Stimulated activated CD4-positive, alpha-beta T cell treated with anti-CD3 and anti-CD28 coated beads, Interleukin-2, amount 100 ng/mL, for 48 hours (primary cell): ENCODE data around the gene ANKS1A.

Experiments used
- DNase-seq, 2 donors: peaks; one replicate each; pipeline ENCODE4 v3.0.0-alpha.2; 2020

ANKS1A gene

GRCh38 chr6:35073211-35073610 lies 184.2 kb downstream of the ANKS1A start:
- DNase-seq, result no peak

DNA sequence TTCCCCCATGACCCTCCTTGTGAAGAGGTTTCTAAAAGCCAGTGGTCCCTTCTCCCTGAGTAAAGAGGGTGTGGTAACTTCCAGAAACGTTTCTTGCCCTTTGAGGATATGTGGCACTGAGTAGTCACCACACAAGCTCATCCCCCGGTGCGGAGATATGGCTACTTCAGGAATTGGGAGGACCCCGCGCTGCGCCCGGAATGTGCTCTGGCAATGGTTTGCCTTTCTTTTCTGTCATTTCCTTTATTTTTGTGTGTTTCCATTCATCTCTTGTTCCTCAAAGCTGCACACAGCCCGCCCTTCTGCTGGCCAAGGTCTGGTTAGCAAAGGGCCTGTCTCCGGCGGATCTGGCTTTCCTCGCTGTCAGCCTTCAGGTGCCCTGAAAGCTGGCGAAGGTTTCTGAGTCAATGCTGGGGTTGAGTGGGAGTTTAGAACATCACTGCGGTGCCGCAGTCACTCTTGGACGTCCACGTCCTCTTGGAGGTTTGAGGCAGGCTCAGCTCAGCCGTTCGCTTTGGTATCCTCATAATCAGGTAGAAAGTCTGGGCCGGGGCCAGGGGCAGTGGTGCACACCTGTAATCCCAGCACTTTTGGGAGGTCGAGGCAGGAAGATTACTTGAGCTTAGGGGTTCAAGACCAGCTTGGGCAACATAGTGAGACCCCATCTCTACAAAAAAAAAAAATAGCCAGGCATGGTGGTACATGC lies 184.9 kb downstream of the ANKS1A start:
- no peak for DNase-seq

- DNase-seq, result no peak
Observed at GRCh38 chr6:35076997-35077712, 188.1 kb downstream of the ANKS1A start.

- DNase-seq, result no peak
Observed at GRCh38 chr6:35077713-35078105, 188.7 kb downstream of the ANKS1A start.

DNA sequence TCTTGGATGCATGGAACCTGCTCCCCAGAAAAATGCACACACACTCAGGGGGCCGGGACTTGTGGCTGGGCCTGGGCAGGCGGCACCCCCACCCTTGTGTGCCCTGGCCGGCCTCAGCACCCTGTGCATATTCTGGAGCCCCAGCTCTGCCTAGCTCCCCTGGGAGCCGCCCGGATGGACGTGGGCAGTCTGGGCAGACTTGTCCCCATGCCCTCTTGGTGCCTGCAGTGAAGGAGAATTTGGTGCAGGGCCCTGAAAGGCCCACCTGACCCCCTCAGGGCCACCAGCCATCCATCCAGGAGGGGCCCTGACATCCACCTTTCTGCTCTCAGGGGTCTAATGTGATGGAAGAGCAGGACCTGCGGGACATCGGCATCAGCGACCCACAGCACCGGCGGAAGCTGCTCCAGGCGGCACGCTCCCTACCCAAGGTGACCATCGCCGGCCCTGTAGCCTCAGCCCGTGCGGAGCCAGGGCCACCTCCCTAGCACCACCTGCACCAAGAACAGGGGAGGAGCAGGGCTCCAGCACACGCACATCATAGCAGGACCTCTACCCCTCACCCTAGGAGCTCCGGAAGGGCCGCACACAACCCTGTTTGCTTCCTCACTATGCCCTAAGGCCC lies 189.3 kb downstream of the ANKS1A start:
- no peak for DNase-seq

GRCh38 chr6:35078896-35079295 lies 189.8 kb downstream of the ANKS1A start:
- no peak for DNase-seq

GRCh38 chr6:35079311-35080000 lies 190.4 kb downstream of the ANKS1A start:
- no peak for DNase-seq

- no peak for DNase-seq
Observed at GRCh38 chr6:35080016-35080680, 191.1 kb downstream of the ANKS1A start.

DNA sequence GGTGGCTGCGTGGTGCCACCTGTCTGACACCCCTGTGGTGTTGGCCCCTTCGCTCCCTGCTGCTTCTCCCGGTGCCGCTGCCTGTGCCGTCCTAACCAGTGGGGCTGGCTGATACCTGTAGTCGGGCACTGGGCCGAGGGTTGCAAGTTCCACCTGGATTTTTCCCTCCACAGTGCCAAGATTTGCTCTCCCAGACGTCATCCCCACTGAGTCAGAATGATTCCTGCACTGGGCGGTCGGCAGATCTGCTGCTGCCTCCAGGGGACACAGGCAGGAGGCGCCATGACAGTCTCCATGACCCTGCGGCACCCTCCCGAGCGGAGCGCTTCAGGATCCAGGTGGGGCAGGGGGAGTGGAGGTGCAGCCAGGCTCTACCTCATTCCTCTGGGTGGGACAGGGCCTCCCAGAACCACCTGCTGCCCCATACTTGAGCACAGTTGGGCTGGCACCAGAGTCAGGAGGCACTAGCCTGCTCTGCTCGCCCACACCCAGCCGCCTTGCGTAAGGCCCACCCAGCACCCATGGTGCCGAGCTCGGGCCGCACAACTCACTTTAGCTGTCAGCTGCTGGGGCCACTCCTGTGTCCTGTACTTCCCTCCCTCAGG lies 191.9 kb downstream of the ANKS1A start:
- no peak for DNase-seq

- DNase-seq, result no peak
Observed at GRCh38 chr6:35081426-35081851, 192.4 kb downstream of the ANKS1A start.

DNA sequence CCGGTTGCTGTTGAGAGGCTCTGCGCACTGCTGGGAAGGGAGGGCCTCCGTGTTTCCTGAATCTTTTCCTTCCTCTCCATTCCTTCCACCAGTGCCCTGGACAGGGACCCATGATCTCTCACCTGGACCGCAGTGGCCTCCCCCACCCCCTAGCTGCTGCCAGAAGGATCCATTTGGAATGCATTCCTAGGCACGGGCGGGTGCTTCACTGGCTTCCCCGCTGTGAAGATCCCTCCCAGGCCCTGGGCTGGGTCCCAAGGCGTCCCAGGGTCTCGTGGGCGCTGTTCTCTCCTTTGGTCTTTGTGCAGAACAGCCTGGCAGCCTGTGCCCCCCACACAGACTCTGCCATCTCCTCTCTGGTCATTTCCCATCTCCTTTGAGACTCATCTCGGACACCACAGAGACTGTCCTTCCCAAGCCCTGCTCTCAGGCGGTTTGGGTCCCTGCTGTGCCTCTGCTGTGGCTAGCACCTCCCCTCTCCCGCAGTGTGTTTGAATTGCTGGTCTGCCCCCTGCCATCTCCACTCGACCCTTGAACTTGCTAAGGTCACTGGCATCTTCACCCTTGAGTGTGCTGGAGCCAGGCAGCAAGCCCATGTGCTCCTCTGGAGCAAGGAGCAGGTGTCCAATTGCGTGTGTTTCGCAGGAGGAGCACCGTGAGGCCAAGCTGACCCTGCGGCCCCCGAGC lies 193.1 kb downstream of the ANKS1A start:
- DNase-seq, result no peak

- no peak for DNase-seq
Observed at GRCh38 chr6:35082733-35083403, 193.8 kb downstream of the ANKS1A start.

DNA sequence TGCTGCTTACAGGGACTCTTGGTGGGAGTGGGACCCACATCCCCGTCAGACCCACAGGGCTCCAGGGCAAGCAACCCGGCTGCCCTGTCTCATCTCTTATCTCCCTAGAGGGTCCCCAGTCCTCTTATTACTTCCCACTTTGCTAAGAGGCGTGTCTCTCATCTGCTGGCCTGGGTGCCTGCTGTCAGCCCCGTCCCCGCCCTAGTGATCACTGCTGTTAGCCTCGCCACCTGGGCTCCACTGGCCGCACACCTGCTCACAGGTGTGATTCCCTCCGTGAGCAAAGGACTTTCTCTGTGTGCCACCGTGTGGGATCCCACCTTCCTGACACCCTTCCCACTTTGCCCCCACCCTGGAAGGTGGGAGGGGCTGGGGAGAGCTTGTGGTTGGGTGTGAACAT lies 194.5 kb downstream of the ANKS1A start:
- no peak for DNase-seq

DNA sequence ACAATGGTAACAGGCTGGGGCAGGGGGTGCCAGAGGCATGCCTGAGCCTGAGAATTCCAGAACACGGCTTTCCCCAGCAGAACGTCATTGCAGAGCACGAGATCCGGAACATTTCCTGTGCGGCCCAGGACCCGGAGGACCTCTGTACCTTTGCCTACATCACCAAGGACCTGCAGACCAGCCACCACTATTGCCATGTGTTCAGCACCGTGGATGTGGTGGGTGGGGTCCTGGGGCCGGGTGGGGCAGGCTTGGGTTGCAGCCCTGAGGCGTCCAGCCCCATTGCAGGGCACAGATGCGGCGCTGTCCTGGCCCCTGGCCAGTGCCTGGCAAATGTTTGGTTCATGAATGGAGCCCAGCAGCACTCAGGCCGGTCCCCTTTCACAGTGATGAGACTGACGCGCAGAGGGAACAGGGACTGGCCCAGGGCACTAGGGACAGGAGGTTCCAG lies 195.0 kb downstream of the ANKS1A start:
- DNase-seq, result no peak

DNA sequence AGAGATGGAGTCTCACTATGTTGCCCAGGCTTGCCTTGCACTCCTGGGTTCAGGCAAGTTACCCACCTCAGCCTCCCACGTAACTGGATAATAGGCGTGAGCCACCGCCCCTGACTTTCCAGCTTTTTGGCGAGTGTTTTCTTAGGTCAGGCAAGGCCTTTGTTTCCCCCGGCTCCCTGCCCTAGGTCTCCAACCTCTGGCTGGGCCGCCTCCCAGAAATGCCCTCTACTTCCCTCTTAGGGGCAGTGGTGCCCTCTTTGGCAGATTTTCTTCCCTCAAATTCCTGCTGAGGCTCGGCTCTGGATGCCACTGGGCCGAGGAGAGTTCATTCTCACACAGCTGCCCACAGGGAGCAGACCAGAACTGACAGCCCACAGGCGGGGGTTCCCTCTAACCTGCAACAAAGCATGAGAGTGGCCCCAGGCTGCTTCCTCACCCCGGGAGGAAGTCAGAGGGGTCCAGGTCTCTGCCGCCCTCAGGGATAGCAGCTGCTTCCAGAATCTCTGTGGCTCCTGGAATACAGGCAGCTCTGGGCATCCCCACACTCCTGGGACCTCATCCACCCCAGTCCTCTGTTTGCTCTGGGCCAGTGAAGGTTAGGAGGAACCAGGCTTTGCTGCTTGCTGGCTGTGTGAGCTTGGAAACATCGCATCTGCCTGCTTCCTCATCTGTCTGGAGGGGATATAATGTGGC lies 195.6 kb downstream of the ANKS1A start:
- no peak for DNase-seq

GRCh38 chr6:35085359-35086281 lies 196.6 kb downstream of the ANKS1A start:
- no peak for DNase-seq

GRCh38 chr6:35086282-35086632 lies 197.2 kb downstream of the ANKS1A start:
- no peak for DNase-seq

- DNase-seq, result no peak
Observed at GRCh38 chr6:35086636-35087360, 197.7 kb downstream of the ANKS1A start.
